Astrocyte of the cerebellum (primary cell): ENCODE results near the gene EMD.
"Not testable (repeated sequence)": the region's sequence is repeated elsewhere in the genome, so short reads cannot be mapped to it uniquely, and the experiment has no call there.

ENCODE experiments used
- DNase-seq: peaks from one replicate; pipeline ENCODE4 v3.0.0-alpha.2; 2011; ENCODE audit warnings: low read depth
- H3K4me3 ChIP-seq: 2 replicates; pipeline ENCODE4 v1.5.1; 2011; ENCODE audit warnings: mild to moderate bottlenecking, low read depth, low read length, moderate library complexity
- CTCF ChIP-seq: IDR thresholded peaks from 2 replicates; pipeline ENCODE4 v1.5.1; 2012; ENCODE audit warnings: low read length, low read depth, moderate library complexity, mild to moderate bottlenecking; ENCODE audit errors: missing control alignments
- in situ Hi-C: cut with HindIII; loops from 2 replicates; pipeline ENCODE4 v1.10.0; 2017; ENCODE audit warnings: low sequenced_read_pairs

Gene EMD

GRCh38 chrX:154378799-154379568 is at the start of gene EMD:
TSS of gene EMD (plus strand) at chrX:154379295. CDS start at chrX:154379485, 190 bp downstream.
- peak; percentile 90 for DNase-seq
- in situ Hi-C loops: no loop called here
- TF ChIP-seq CTCF: no peak
- H3K4me3 ChIP-seq: peak within 1 kb of the TSS; percentile 71

GRCh38 chrX:154332561-154332960 is 46.5 kb upstream of the EMD start:
- H3K4me3 ChIP-seq: no peak overlapping the region

GRCh38 chrX:154333116-154333515 is 46.0 kb upstream of the EMD start:
- in situ Hi-C loops: no loop called here

More at GRCh38 chrX:154332561-154332960, 46.5 kb upstream of the EMD start:
- in situ Hi-C loops: no loop called here
- no peak for TF ChIP-seq CTCF
- no peak for DNase-seq

GRCh38 chrX:154333837-154334271 is 45.2 kb upstream of the EMD start:
- no peak for TF ChIP-seq CTCF
- in situ Hi-C loops: no loop called here
- DNase-seq: no peak
- H3K4me3 ChIP-seq: no peak overlapping the region

More at GRCh38 chrX:154333116-154333515, 46.0 kb upstream of the EMD start:
- no peak overlapping the region for H3K4me3 ChIP-seq
- no peak for DNase-seq
- no peak for TF ChIP-seq CTCF

GRCh38 chrX:154334496-154334895 is 44.6 kb upstream of the EMD start:
- in situ Hi-C loops: no loop called here
- no peak for DNase-seq
- no peak overlapping the region for H3K4me3 ChIP-seq
- TF ChIP-seq CTCF: no peak

- H3K4me3 ChIP-seq, in situ Hi-C loops, DNase-seq: not testable (repeated sequence)
Observed at GRCh38 chrX:154341399-154342298, 37.4 kb upstream of the EMD start.

- in situ Hi-C loops, DNase-seq: not testable (repeated sequence)
Observed at GRCh38 chrX:154343063-154343462, 36.0 kb upstream of the EMD start.

GRCh38 chrX:154343620-154344019 is 35.5 kb upstream of the EMD start:
- in situ Hi-C loops, DNase-seq, H3K4me3 ChIP-seq: not testable (repeated sequence)

More at GRCh38 chrX:154343063-154343462, 36.0 kb upstream of the EMD start:
- not testable (repeated sequence) for H3K4me3 ChIP-seq
